HG03135 (cell line): Measurements from ENCODE around the gene GPR27.

Source experiments
- ATAC-seq: cut with Tn5 transposase; IDR thresholded peaks from one replicate; pipeline ENCODE4 v1.9.1; 2021; ENCODE audit warnings: mild to moderate bottlenecking, moderate library complexity; ENCODE audit not compliant: unreplicated experiment

GPR27 gene

DNA sequence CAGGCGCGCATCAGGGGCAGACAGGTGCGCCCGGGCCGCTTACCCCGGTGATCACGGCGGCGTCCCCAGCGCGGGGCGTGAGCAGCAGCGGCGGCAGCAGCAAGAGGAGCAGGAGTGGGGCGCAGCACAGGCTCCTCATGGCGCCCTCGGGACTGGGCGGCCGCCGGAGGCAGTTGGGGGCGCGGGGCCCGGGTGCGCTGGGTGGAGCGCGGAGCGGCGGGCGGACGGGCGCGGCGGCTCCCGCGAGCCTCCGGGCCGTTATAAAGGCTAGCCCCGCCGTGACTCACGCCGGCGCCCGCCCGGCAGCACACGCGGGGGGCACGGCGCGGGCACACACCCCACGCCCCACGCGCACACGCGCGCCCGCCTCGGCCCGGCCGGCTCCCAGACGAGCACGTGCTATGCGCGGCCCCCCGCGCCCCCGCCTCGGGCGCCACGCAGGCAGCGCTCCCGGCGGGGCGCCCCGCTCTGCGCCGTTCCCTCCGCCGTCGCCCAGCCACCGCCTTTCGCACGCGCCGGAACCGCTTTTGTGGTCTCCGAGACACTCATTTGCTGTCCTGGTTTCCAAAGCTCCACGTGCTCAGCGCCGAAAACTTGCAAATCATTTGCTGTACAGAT is 31.4 kb downstream of the GPR27 start, which contains the start of gene PROK2:
TSS of gene PROK2 (minus strand) at position 235 of the 618 bp plus-strand sequence. CDS start at position 139, 96 bp downstream.
- no peak for ATAC-seq

DNA sequence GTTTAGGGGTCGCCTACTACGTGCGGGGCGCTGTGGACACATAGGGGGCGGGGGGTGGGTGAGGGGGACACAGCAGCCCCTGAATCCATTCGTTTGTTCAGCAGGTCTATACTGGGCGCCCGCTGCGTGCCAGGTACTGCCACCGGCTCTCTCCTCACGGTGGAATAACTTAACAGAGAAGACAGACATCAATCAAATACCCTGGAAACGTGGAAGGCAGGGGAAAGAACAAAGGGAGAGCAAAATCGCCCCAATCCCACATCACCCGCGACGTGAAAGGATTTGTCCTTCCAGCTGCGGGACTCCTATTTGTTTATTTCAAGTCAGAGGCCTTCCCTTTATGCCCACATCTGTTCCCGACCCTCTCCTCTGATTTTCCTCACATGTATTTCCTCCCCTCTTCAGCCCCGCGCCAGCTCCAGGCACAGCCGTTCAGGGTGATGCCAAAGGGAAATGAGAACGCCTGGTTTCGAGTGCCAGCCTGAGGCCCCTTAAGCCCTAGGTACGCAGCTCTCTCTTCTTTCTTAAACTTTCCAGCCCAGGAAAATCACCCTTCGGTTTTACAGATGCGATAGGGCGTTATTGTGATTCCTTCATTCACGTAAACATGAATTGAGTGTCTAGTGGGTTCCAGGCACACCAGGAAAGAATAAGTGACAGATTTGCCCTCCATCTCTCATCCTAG is 32.0 kb downstream of the GPR27 start:
- no peak for ATAC-seq

DNA sequence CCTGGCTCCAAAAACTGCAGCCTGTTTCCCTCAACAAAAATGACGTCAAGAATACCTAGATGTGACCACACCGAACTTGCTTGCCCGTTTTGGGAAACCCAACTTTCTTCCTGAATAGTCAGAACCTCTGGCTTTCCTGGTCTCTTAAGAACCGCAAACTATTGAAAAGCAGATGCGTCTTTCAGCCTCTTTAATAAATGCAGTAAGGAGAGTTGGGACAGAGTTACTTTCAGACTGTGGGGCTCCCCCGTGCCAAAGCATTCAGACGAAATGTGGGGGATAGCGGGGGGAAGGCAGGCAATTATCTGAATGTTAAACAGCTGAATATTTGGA is 32.5 kb downstream of the GPR27 start:
- ATAC-seq = no peak

DNA sequence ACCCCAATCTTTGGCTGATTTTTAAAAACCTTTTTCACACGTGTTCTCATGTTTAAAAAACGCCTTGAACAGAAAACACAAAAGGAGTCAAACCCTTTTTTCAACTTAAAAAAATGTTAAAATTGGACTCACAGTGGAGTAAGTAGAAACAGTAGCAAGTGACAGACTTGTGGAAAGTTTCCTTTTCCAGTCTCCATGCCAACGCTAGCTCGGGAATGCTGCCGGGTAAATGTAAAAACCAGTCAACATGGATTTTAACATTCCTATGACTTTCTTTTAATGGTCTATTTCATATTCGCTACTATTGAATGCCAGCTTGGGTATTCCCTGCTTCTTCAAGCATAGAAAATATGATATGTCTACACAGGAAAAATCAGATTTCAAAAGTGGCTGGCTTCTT is 32.9 kb downstream of the GPR27 start:
- ATAC-seq = no peak

DNA sequence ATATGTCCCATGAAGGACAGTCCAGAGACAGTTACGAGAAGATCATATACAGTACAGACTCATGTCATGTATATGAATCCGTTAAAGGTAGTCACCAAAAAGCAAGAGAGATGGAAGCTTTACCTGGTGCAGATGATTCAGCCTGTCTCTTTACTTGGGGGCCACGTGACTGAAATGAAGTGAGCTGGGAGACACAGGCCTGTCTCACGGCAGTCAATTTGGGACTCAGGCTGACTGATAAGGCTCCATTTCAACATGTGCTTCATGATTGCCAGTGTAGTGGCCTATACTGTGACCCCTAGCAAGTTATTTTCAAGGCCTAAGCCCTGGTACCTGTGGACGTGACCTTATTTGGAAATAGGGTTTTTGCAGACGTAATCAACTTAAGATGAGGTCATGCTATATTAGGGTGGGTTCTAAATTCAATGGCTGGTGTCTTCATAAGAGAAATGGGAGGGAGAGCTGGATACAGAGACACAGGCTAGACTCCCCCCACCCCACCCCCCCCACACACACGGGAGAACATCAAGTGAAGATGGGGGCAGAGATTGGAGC is 34.3 kb downstream of the GPR27 start:
- no peak for ATAC-seq

DNA sequence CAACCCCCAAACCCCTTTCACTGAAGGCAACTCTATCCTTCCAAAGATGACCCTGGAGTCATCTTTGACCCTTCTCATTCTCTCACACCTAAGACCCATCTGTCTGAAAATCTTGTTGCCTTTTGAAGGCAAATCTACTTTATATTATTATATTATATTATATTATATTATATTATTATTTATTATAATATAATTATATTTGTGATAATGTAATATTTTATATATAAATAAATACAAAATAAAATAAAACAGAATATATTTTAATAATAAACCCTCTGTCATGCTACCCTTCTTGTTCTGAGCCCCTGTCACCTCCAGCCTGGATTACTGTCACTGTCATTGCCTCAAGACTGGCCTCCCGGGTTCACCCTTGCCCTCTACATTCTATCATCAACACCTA is 36.3 kb downstream of the GPR27 start:
- ATAC-seq = no peak

DNA sequence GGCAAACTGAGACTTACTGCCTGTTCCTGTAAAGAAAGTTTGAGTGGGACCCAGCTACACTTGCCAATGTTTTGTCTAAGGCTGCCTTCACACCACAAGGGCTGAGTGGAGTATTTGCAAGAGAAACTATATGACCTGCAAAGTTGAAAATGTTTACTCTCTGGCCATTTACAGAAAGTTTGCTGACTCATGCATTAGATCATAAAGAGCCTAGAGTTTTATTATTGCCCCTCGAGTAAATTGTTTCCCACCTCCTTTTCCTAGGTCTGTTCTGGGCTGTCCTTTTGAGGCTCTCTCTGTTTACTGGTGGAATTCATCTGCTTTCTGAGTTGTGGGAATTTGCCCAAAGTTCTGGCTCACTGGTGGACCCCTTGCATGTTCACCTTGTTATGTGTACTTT is 38.0 kb downstream of the GPR27 start:
- no peak for ATAC-seq

DNA sequence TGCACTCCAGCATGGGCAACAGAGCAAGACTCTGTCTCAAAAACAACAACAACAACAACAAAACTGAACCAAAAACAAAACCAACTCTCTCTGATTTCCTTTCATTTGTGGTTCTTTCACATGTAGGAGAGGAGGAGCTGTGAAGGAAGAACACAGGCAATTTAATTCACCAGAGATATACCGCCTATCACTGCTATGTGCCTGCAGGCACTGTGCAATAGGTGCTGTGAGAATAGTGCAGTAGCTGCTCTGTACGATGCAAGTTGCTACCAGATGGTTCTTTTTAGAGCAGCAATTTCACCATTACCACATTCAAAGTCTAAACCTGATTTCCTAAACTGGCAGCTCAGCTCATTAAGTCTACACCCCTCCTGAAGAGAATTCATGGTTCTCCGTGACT is 42.6 kb downstream of the GPR27 start:
- no peak for ATAC-seq

DNA sequence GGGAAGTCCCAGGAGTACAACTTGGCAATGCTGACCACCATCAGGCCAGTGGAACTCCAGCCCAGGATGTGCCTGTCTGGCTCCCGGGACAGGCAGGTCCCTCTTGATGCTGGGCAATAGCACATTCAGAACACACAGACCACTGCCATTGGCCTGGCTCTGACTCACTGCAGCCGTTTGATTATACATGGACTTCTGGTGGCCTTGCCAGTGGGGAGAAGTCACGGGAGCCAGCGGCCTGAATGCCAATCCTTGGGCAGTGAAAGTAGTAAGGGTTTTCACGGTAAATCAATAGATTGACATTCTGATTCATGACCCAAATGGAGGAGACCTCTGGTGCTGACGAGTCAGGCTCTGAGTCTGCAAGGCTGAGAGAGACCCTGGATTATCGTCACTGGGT is 43.8 kb downstream of the GPR27 start:
- ATAC-seq = no peak

DNA sequence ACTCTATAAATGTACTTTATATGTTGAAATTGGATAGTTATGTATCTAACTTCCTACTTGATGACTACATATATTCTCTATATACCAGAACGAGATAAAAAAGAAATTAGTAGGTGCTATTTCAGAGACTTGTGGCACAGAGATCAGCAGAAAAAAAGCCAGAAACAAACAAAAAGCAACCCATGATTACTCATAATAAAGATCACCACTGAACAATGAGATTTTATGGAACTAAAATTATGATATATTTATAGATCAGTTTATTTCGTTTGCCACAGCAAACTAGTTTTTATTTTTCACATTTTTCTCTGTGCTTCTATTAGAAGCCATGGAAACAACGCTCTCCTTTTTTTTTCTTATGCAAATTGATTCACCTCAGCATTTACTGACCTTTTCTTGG is 46.4 kb downstream of the GPR27 start:
- ATAC-seq = no peak

DNA sequence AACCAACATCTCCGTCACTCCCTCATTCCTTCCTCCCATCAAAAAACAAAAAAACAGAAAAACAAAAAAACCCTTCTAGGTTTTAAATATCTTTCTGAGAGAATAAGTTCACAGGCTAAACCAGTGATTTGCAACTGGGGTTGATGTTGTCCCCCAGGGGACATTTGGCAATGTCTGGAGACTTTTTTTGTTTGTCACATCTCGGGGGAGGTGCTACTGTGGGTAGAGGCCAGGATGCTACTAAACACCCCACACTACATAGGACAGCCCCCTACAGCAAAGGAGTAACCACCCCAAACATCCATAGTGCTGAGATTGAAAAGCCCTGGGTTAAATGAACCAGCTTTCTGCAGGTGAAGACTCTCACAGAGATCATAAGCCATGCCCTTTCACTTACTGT is 48.3 kb downstream of the GPR27 start:
- ATAC-seq = no peak

DNA sequence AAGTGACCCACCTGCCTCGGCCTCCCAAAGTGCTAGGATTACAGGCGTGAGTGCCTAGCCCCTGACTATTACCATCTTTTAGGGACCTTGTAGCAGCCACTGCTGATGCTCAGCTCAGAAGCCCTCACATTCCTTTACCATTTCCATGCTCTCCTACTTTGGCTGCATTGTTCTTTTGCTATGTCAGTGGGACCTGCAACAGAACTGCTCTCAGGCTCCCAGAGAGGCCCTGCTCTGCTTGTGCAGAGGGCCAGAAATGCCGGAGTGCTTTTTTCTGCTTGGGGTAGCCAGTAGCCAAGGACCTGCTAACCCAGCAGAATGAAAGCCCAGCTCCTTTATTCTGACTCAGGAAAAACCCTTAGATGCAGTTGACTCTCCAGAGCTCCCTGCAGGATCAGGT is 49.6 kb downstream of the GPR27 start:
- no peak for ATAC-seq

DNA sequence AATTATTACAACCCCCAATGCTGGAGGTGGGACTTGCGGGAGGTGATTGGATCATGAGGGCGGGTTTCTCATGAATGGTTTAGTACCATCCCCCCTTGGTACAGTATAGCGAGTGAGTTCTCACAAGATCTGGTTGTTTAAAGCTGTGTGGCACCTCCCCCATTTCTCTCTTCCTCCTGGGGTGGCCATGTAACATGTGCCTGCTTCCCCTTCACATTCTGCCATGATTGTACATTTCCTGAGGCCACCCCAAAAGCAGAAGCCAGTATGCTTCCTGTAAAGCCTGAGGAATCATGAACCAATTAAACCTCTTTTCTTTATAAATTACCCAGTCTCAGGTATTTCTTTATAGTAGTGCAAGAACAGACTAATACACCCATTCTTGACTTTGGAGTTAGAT is 51.5 kb downstream of the GPR27 start:
- no peak for ATAC-seq

DNA sequence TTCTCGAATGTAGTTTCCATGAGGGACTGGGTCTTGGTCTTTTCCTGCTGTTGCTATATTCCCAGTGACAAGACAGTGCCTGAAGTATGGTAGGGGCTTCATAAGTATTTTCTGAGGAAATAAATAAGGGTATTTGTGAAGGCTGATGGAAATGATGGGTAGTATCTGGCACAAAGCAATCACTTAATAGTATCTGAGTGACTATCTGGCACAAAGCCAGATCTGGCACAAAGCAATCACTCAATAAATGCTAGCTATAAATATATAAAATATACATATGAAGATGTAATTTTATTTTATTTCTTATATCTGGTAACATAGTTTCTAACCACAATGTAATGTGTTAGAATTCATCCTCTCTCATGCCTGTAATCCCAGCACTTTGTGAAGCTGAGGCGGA is 52.0 kb downstream of the GPR27 start:
- no peak for ATAC-seq
